ENCODE results near the gene HTR3D.
"Not testable (repeated sequence)": the region's sequence is repeated elsewhere in the genome, so short reads cannot be mapped to it uniquely, and the experiment has no call there.

Gene HTR3D, protein sequence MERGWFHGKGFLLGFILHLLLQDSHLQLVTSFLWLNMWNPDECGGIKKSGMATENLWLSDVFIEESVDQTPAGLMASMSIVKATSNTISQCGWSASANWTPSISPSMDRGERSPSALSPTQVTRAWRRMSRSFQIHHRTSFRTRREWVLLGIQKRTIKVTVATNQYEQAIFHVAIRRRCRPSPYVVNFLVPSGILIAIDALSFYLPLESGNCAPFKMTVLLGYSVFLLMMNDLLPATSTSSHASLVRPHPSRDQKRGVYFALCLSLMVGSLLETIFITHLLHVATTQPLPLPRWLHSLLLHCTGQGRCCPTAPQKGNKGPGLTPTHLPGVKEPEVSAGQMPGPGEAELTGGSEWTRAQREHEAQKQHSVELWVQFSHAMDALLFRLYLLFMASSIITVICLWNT

DNA sequence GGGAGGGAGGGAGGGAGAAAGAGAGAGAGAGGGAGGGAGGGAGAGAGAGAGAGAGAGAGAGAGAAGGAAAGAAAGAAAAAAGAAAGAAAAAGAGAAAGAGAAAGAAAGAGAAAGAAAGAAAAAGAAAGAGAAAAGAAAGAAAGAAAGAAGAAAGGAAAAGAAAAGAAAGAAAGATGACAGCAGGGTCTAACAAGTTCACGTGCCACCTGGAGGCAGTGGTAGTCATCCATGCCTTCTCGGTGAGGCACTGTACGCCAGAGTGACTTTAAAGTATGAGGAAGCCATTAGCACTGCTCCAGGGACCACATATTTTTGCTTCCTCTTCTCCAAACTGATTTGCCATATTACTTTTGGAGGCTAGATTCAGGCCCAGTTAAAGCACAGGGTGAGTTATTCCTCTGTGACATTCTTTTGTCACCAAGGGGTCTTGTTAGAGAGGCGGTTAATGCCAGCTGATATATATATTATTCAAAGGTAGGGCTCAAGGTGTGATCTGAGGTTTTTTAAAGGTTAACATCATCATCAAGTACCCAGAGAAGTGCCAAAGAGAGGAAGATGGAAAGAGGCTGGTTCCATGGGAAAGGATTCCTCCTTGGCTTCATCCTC, at the start of gene HTR3D:
Gene HTR3D, plus strand, starts transcription at position 556 of the 606 bp plus-strand sequence. Its CDS starts 0 bp downstream, at position 556.
- H3K36me3 Mint-ChIP-seq: no peaks in the 10 kb centered on the region
- H3K4me3 Mint-ChIP-seq: no peak within 1 kb of the TSS

DNA sequence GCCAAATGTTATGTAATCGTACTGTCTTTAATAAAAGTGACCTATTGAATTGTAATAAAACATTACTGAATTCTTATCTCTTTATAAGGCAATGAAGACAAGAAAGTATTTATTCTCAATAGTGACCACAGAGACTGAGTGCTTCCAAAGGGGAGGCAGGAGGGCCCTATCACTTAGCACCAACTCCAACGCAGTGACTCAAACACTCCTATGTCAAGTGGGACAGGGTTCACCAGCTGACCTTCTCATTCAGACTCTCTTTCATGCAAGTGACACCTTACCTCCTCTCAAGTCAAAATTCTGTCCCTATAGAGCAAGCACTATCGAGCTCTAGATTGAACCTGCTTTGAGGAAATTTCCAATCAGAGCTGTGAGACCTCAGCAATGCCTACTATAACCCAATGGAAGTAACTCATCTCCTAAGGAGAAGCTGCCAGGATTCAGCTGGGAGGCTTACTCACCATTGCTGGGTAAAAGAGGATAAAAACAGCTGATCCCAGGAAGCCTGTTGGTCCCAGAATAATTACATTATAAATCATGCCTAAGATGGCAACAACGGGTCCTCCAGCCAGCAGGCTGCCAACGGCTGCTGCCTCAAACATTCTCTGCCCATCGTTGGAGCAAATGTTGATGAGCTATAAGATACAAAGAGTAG, 49.4 kb upstream of the HTR3D start:
- H3K36me3 Mint-ChIP-seq: peaks cover 14% of the 10 kb centered on the region
- H3K4me1 Mint-ChIP-seq: no peaks in the 10 kb centered on the region
- H3K27me3 Mint-ChIP-seq: no peaks in the 10 kb centered on the region
- no peak overlapping the region for H3K4me3 Mint-ChIP-seq
- H3K9me3 Mint-ChIP-seq: no peaks in the 10 kb centered on the region
- H3K27ac Mint-ChIP-seq: no peak overlapping the region

More for the DNA sequence above, at the start of gene HTR3D:
- H3K9me3 Mint-ChIP-seq: no peaks in the 10 kb centered on the region
- no peak within 1 kb of the TSS for H3K27ac Mint-ChIP-seq
- H3K4me1 Mint-ChIP-seq: no peaks in the 10 kb centered on the region
- H3K27me3 Mint-ChIP-seq: peaks cover 3% of the 10 kb centered on the region

DNA sequence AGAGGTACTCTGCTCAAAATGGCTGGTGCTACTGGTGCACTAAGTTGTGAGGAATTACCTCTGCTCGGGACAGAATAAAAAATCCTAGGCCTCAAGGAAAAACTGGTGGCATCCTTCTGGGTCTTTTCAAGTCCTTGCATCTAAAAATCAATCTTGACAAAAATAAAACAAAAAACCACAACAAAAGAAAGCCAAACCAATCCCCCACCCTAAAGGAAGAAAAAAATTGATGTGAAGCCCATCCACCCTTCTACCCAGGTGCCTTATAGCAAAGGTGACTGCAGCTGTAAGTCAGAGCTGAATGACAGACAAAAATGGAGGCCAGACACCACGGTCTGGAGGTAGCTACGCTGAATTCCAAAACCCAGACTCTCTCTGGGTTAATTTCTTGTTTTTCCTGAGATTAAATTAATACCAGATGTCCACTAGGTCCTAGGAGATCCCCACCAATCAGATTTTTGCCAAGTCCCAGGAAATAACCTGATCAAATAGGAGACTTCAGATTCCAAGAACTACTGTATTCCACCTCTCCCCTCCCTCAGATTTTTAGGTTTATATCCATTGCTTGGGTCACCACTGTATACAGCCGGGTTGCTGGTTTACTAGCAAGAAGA, 47.3 kb upstream of the HTR3D start:
- H3K27ac Mint-ChIP-seq: no peak overlapping the region
- no peaks in the 10 kb centered on the region for H3K27me3 Mint-ChIP-seq
- no peaks in the 10 kb centered on the region for H3K9me3 Mint-ChIP-seq
- no peak overlapping the region for H3K4me3 Mint-ChIP-seq
- H3K4me1 Mint-ChIP-seq: no peaks in the 10 kb centered on the region
- H3K36me3 Mint-ChIP-seq: peaks cover 15% of the 10 kb centered on the region

DNA sequence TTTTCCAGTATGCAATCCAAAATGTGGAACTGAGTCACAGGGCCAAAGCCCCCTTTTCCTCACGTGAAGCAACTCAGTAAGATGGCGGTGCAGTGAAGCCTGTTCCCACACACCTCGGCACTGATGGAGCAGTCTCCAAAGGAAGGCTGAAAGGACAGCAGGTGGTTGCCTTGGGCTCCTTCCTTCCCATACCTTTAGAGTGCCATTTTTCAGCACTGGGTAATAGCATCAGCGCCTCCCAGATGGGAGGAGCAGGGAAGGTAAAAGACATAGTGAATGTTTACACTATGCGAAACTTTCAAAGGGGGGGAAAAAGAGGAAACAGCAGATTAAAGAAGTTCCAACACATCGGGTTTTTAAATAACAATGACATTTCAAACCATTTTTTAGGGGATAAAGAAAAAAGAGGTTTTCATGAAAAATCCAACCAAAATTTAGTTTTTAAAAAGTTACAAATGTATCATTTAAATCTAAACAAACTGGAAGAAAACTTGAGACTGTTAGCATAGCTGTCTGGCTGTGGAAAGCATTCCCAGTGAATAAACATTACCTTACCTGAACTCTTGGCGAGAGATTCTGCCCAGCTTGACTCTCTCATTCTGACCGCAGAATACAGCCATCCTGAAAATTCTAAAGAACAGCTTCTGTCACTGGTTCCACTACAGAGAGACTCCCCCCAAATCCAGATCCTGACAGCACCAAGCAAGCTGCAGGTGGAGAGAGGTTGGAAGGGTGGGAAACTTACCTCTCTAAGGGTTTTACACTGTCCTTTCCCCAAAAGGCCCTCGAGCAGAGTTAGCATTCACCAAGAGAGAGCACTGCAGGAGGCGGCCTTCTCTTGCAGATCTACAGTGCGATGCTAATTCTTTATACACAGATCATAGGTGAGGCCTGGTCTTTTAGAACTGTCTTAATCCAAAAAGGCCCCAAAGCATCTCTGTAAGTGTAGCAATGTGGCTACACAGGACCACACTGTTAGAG, 46.5 kb upstream of the HTR3D start:
- Mint-ChIP-seq H3K4me1 (no peaks in the 10 kb centered on the region), H3K9me3 (no peaks in the 10 kb centered on the region), H3K27me3 (no peaks in the 10 kb centered on the region), H3K27ac (no peak overlapping the region), H3K36me3 (peaks cover 15% of the 10 kb centered on the region), H3K4me3 (no peak overlapping the region)

DNA sequence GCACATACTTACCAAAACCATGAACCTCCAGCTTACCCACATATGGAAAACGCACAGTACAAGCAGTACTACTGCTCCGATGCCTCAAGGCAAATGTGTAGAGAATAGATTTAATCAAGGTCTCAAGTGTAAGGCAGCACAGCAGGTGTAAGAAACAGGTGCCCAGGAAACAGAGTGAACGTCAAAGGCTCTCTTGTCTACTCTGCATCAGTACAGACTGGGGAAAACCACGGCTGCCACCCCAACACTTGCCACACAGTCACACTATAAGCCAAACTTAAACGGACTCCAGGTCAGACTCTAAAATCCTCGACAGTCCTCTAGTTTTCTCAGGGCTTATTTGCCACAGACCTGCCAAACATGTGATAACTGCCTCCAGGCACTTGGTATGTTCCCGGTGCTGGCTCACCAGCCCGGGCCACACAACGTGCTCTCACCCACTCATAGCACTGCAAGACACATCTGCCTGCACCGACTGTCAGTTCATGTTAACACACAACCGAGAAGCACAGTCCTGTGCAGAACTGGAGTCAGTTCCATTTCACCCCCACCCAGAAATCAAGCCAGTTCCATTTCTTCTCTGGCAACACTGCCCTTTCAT, 44.4 kb upstream of the HTR3D start:
- peaks cover 10% of the 10 kb centered on the region for H3K36me3 Mint-ChIP-seq
- no peaks in the 10 kb centered on the region for H3K27me3 Mint-ChIP-seq
- H3K4me1 Mint-ChIP-seq: no peaks in the 10 kb centered on the region
- H3K9me3 Mint-ChIP-seq: no peaks in the 10 kb centered on the region
- H3K27ac Mint-ChIP-seq: no peak overlapping the region
- H3K4me3 Mint-ChIP-seq: no peak overlapping the region

DNA sequence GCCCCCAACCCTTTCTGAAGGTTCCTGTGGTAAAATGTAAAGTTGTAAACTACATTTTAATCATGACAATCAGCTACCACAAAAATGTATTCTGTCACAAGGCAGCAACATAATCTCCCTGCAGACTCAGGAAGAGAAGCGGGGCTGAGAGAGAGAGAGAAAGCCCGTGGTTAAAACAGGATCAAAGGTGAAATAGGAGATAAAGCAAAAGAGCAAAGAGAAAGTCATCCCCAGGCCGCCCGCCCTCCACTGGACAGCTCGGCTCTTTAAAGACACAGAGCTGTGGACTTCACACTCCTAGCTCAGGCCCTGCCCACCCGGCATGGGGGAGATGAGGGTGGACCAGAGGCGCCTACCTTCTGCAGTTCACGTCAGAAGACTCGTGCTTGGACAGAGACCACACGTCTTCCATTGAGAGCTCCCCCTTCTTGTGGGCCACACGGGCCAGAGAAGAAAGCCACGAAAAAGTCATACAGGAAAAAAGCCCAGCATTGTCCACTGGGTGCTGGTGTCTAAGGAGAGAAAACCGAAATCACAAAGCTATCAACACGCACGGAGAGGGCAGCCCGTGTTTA, 43.2 kb upstream of the HTR3D start:
- no peak overlapping the region for H3K27ac Mint-ChIP-seq
- no peak overlapping the region for H3K4me3 Mint-ChIP-seq
- H3K4me1 Mint-ChIP-seq: no peaks in the 10 kb centered on the region
- no peaks in the 10 kb centered on the region for H3K27me3 Mint-ChIP-seq
- H3K9me3 Mint-ChIP-seq: no peaks in the 10 kb centered on the region
- peaks cover 7% of the 10 kb centered on the region for H3K36me3 Mint-ChIP-seq

DNA sequence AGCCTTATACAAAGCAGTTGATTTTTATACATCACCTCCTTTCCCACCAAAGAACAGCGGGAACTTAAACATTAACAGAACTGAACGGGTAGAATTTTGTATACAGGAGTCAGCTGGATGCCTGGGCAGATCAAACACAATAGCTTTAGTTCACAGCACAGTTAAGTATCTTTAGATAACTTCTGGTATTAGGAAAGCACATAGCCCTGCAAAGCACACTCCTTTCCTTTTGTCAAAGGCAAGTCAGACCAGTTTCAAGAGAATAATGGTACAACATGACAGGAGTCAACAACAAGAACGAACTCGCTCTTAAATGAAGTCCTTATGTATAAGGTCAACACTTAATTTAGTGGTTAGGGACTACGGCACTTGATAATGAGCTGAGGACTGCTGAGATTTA, 40.1 kb upstream of the HTR3D start:
- Mint-ChIP-seq H3K4me3 (no peak overlapping the region), H3K36me3 (peaks cover 5% of the 10 kb centered on the region), H3K27me3 (no peaks in the 10 kb centered on the region), H3K9me3 (no peaks in the 10 kb centered on the region), H3K27ac (no peak overlapping the region), H3K4me1 (no peaks in the 10 kb centered on the region)

DNA sequence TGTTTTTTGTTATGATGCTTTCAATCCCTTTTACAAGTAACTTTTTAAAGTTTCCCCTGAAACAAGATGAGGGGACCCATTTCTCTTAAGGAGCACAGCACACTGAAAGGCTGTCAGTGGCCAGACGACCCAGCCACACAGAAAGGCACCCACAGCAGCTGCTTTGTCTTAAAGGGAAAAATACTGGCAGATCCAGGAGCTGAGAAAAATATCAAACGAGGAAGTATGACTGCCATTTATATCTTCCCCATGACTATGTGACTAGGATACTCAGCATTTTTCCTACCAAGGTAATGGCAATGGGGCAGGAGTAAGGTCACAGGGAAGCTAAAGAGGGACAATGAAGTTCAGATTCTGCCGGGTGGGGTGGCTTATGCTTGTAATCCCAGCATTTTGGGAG, 29.8 kb upstream of the HTR3D start:
- H3K27me3 Mint-ChIP-seq: no peaks in the 10 kb centered on the region
- no peaks in the 10 kb centered on the region for H3K9me3 Mint-ChIP-seq
- no peak overlapping the region for H3K27ac Mint-ChIP-seq
- H3K36me3 Mint-ChIP-seq: peaks cover 7% of the 10 kb centered on the region
- H3K4me1 Mint-ChIP-seq: peaks cover 11% of the 10 kb centered on the region
- no peak overlapping the region for H3K4me3 Mint-ChIP-seq

DNA sequence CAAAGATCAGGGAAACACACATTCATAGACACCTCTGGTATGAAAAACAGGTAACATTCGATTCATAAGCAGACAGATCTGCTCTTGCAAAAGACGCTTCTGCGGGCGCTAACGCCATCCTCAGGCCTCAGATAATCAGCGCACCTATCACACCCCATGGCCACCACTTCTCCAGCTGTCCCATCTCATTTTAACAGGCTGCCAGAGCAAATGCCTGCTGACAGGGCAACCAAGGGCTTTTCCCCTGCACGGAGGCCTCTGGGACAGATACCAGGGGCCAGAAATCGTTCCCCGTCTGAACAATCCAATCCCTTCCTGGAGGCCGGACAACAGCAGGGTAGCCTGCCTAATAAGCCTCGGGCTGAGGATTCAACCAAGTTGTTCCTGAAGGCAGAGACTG, 29.1 kb upstream of the HTR3D start:
- H3K27me3 Mint-ChIP-seq: no peaks in the 10 kb centered on the region
- H3K27ac Mint-ChIP-seq: no peak overlapping the region
- H3K9me3 Mint-ChIP-seq: no peaks in the 10 kb centered on the region
- peaks cover 6% of the 10 kb centered on the region for H3K36me3 Mint-ChIP-seq
- peaks cover 11% of the 10 kb centered on the region for H3K4me1 Mint-ChIP-seq
- H3K4me3 Mint-ChIP-seq: no peak overlapping the region

DNA sequence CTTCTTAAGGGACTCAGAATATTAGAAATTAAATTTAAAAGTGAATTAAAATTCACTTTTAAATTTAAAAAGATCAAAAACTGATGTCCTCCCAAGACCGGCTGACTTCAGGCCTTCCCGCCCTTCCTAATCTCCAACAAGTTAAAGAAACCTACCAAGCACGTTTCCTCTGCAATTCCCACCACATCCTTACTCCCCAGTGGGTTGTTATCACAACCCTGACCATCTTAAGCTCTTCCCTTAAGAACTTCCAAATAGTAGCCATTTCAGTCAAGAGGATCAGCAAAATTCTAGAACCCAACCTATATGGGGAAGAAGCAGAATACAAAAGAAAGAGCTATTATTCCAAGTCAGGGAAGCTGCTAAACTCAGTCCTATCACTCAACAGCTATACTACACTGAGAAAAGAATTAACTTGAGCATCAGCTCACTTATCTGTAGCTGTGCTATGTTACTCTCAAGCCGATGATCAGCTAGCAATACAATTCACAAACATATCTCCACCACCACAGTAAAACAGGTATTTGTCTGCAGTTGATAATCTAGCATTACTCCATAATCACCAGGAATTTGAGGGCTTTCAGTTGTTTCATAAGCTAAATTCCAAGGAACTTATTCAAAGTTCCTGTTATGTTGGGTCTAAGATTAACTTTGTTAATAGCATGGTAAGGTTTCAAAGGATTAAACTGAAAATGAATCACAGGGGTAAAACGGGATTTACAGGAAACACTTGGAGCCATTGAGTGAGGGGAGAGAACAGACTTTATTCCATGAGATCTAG, 28.2 kb upstream of the HTR3D start:
- no peak overlapping the region for H3K27ac Mint-ChIP-seq
- H3K9me3 Mint-ChIP-seq: no peaks in the 10 kb centered on the region
- H3K36me3 Mint-ChIP-seq: peaks cover 8% of the 10 kb centered on the region
- H3K27me3 Mint-ChIP-seq: no peaks in the 10 kb centered on the region
- peaks cover 11% of the 10 kb centered on the region for H3K4me1 Mint-ChIP-seq
- no peak overlapping the region for H3K4me3 Mint-ChIP-seq

DNA sequence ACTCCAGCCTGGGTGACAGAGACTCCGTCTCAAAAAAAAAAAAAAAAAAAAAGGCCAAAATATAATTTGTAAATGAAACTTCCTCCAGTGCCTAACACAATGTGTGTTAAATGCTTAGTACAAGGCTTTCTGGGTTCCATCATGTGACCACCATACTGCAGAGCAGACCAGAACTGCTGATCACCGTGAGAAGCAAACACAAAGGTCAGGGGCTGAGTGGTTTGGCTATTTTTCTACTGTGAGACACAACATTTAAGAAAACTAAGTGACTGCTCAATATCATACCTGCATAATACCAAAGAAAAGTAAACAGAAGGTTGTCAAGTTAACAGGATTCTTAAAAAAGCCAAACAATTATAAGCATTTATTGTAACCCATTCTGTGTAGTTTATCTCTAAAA, 27.1 kb upstream of the HTR3D start:
- Mint-ChIP-seq H3K27ac (no peak overlapping the region), H3K4me3 (no peak overlapping the region), H3K9me3 (no peaks in the 10 kb centered on the region), H3K27me3 (no peaks in the 10 kb centered on the region), H3K36me3 (peaks cover 6% of the 10 kb centered on the region), H3K4me1 (peaks cover 11% of the 10 kb centered on the region)

DNA sequence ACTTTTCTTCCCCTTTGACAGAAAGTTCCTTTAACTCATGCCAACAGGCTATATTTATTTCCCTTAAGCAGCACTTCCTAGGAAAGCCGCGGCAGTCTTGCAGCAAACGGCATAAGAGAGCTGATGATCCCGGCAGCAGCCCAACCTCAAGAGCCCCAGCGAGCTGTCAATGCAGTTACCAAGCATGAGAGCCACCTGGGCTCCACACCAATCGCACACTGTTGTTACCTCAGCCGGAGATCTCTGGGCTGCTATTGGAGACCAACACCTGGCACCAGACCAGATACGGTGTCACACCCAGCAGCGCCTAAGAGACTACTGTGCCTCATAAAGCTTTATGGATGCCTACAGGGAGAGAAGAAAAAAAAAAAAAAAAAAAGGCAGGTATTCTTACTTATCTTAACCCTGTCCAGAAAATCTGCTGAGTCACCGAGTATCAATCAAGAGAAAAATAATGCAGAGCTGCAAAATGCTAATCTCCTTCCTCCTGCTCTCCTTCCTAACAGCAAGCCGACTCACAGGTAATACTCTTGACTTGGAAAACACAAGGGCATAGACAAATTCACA, 25.5 kb upstream of the HTR3D start:
- H3K9me3 Mint-ChIP-seq: no peaks in the 10 kb centered on the region
- H3K36me3 Mint-ChIP-seq: peaks cover 7% of the 10 kb centered on the region
- no peaks in the 10 kb centered on the region for H3K27me3 Mint-ChIP-seq
- H3K4me1 Mint-ChIP-seq: peaks cover 11% of the 10 kb centered on the region
- H3K27ac Mint-ChIP-seq: peak overlapping the region; percentile 57
- H3K4me3 Mint-ChIP-seq: peak overlapping the region; percentile 26

DNA sequence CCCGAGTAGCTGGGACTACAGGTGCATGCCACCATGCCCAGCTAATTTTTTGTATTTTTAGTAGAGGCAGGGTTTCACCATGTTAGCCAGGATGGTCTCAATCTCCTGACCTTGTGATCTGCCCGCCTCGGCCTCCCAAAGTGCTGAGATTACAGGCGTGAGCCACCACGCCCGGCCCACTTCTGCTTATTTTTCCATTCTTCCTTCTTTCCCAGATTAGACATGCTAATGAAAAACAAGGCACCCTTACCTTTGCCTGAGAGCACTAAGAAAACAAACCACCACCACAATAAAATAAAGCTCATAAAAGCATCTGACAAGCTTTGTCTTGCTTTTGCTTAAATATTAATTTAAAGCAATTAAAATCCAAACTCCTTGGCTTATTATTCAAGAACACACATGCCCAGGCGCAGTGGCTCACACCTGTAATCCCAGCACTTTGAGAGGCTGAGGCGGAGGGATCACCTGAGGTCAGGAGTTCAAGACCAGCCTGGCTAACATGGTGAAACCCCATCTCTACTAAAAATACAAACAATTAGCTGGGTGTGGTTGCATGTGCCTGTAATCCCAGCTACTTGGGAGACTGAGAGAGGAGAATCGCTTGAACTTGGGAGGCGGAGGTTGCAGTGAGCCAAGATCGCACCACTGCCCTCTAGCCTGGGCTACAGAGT, 24.3 kb upstream of the HTR3D start:
- not testable (repeated sequence) for H3K4me3 Mint-ChIP-seq, H3K27me3 Mint-ChIP-seq, H3K27ac Mint-ChIP-seq, H3K9me3 Mint-ChIP-seq, H3K36me3 Mint-ChIP-seq
- peaks cover 11% of the 10 kb centered on the region for H3K4me1 Mint-ChIP-seq
